NCI-H510A treated with DMSO at 0.1 percent for 48 hours (cell line): ENCODE results near the gene AKAP11.

Experiments
- DNase-seq: peaks from one replicate; lab custom pipeline; 2025; lab: John Stamatoyannopoulos, UW

Gene AKAP11

DNA sequence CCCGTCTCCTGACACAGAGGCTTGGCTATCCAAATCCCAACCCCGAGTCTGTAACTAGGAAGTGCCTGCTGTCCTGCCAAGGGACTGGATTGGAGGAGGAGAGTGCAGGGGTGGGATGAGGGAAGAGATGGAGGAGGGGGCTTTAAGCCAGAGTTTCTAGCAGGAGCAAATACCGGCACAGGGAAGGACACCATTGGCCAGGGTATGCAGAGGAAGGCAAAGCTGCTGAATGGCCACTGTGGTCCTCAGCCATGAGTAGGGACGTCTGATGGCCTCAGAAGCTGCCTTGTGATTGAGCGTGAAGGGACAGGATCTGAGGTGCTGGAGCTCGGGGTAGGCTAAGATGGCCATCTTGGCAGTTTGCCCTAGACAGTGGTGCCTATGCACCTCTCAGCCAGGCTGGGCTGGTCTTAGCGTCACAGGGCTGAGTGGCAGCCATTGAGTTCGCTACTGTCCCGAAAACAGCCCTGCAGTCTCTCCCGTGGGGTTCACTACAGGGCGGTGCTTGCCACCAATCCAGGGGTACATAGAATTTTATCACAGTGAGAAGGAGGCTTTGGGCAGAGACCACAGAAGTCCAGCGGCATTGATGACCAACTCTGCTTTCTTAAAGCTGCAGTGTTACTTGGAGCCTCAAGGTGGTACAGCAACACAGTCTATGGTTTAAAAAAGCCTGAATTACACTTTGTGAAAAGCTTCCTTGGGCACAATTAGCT is 61.8 kb downstream of the AKAP11 start:
- DNase-seq: no peak

DNA sequence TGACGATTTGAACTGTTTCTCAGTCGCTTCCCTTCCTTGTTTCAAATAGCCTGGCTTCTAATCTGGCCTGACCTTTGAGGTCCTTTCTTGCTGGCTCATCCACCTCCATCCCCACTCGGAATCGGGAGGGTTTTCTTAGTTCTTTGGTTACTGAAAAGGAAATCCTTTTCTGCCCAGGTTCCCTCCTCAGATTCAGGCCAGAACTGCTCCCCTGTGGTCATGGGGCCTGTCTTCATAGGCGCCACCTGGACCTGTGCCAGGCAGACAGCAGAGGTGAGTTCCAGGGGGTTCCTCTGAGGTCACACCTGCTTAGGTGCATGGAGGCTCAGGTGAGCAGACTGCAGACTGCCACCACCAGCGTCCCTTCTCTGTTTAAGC is 62.4 kb downstream of the AKAP11 start:
- no peak for DNase-seq

- no peak for DNase-seq
Measured at GRCh38 chr13:42337808-42338600, 66.1 kb downstream of the AKAP11 start.

DNA sequence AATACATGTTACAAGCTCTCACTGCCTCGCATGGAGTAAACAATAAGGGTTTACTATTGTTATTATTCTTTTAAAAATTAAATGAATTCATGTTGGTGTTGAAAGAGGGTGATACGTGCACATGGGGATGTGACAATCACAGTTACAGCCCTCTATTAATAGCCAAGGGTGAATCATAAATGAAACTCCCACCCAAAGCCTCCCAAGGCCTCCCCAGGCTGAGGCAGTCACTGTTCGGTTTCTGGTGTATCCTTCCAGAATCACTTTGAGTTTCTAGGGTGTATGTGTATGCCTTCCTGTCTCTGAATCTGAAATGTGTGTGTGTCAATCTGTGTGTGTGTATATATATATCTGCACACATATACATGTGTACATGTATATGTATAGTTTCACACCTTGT is 73.4 kb downstream of the AKAP11 start:
- DNase-seq: no peak

DNA sequence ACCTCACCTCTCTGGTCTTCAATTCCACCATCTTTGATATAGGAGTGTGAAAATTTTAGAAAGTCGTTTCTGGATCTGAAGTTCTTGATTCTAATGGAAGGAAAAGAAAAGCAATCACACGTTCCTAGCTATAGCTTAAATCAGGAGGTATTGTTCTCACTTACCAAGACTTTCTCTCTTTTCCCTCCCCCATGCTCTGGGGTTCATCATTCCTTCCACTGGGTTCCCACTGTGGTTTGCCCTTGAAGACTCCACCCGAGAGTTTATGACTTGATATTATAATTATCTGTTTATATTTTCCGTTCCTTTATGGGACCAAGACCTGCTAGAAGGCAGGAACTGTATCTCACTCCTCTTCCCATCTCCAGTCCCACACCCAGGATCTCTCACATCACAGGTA is 76.6 kb downstream of the AKAP11 start:
- no peak for DNase-seq

DNA sequence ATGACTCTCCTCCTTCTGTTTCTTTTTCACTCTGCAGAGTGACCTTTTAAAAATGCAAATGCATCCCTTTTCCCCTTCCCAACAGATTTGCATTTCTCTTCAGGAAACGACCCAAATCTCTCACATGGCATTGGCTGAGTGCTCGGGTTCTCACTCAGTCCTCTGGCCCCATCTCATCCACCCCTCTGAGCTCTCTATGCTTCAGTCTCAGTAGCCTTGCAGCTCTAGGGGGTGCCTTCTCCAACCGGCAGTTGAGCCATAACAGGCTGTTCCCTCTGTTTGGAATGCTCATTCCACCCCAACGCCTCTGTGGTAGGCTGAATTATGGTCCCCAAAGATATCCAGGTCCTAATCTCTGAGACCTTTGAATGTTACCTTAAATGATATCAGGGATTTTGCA is 78.2 kb downstream of the AKAP11 start:
- DNase-seq: no peak

DNA sequence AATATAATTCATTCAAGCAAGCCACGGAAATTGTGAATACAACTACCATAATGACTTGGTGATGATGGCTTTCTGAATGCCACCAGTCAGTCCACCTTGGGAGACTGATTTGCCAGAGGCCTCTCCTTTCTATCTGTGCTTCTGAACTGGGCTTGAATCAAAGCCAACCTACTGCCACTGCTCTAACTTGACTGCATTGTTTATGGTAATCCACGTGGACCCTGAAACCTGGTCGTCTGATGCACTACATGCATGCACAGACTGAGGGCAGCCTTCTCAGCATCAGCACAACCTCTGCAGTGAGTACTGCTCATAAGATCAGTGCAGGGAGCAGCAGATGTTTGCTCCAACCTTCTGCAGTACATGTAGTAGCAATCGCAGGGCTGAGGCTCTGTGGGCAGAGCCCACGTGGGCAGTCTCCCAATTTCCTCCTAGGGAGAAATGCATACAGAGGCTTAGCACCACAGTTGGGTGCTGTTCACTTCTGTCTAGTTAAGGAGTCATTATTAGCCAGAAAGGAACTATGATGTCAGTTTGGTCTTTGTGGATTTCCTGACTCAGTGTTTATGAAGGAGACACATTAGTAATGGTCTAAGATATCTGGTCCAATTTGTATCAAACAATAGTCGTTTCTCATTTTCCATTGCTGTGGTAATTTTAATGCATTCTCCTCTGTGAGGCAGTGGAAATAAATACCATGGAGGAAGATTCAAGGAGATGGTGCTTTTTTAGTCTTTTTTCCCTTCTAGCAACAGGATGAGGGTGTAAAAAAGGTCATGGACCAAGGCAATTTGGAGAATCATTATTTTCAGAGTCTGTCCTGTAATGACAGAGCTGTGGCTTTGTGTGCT is 82.5 kb downstream of the AKAP11 start:
- DNase-seq: no peak

DNA sequence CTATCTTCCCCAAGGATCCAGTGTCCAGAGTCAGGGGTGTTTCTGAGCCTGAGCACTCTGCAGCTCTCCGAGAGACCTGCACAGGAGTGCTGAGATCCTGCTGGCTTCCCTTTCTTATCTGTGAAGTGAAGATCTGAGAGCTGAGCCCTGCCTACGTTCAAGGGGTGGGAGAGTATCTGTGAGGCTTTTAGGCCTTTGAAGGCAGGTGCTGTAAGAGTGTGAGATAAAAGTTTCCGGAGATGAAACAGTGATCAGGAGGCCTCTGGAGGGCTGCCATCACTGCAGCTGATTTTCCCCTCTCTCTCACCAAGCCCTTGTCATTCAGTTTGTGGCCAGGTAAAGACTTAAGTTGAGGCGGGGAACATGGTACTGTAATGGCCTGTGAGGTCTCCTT is 83.1 kb downstream of the AKAP11 start:
- DNase-seq: no peak

DNA sequence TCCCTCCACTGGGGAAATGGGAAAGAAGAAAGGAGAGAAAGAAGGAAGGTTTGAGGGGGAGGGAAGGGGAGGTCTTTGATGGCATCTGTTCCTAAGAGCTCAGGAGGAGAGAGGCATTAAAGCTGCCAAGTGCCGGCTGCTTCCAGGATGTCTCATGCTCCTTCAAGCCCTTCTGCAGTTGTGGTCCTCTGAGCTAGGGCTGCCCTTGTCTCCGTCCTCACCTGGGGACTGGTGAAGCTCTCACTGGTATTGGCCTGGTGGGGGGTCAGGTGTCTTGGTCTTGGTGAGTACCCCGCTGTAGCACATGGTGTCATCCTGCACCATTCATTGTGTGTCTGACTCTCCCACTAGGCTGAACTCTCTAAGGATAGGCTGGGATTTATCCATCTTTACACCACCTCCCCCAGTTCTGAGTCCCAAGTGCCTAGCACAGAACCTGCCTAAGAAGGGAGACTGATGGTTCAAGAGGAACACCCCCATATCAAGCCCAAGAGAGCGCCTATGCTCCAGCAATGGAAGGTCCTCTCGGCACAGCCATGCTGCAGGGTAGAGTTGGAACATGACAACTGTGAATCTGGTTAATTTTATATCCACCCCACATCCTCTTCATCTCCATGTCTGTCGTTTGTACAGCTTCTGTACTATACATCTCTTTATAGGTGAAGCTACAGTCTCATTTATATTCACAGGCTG is 83.7 kb downstream of the AKAP11 start:
- DNase-seq: no peak

- no peak for DNase-seq
Measured at GRCh38 chr13:42356184-42356575, 84.2 kb downstream of the AKAP11 start.

DNA sequence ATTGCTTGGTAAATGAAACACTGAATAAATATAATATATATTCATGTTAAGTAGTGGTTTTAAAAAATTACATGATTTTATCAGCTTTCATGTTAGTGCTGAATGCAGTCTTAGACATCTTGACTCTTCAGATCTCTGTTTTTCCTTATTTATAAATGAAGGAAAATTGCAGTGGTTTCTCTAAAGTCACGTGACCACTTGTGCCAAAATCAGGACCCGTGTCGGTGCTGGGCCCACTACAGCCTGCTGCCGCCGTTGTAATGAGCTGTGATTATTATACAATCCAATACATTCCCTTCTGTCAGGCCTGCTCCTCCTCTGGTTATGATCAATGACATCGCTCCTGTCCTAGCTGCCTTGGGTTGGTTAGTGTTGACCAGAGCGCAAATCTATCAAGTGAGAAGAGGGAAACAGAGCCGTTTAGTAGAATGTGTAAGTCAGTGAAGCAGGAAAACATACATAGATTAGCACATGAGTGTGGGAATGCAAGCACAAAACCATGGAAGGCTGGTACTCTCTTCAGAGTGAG is 88.2 kb downstream of the AKAP11 start:
- no peak for DNase-seq

- no peak for DNase-seq
Measured at GRCh38 chr13:42361701-42362100, 89.7 kb downstream of the AKAP11 start.

GRCh38 chr13:42363941-42364612 is 92.1 kb downstream of the AKAP11 start:
- DNase-seq: no peak

DNA sequence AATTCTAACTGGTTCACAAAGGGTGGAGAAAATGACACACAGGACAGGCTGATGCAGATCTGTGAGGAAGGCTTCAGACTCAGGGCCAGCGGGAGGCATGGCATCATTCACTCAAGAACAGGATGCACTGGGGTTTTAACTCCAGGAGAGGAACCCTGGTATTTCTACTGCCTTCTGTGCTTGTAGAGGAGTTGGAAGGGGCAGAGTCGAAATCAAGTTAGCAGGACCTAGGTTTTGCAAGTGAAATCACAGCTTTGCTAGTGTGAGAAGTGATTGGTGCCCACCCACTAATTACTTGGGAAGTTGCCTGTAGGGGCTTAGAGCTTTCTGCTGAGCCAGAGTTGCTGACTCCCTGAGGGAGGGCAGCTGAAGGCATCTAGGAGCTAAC is 92.7 kb downstream of the AKAP11 start:
- no peak for DNase-seq

- no peak for DNase-seq
Measured at GRCh38 chr13:42367831-42368230, 95.9 kb downstream of the AKAP11 start.

- DNase-seq: no peak
Measured at GRCh38 chr13:42369071-42369797, 97.3 kb downstream of the AKAP11 start.

- no peak for DNase-seq
Measured at GRCh38 chr13:42370229-42370628, 98.3 kb downstream of the AKAP11 start.
